GM08714 (cell line): ENCODE data around the gene KSR2.

Experiments
- H3K4me3 ChIP-seq: fragments of 200-500 bp; sonication (Bioruptor generic); 2 replicates; pipeline ENCODE4 v1.5.1; 2014; ENCODE audit warnings: mild to moderate bottlenecking, low read length, inconsistent platforms
- ZNF274 ChIP-seq: IDR thresholded peaks from 2 replicates; pipeline ENCODE4 v1.6.1; 2012; ENCODE audit warnings: mild to moderate bottlenecking, low read depth, low read length

KSR2 gene

DNA sequence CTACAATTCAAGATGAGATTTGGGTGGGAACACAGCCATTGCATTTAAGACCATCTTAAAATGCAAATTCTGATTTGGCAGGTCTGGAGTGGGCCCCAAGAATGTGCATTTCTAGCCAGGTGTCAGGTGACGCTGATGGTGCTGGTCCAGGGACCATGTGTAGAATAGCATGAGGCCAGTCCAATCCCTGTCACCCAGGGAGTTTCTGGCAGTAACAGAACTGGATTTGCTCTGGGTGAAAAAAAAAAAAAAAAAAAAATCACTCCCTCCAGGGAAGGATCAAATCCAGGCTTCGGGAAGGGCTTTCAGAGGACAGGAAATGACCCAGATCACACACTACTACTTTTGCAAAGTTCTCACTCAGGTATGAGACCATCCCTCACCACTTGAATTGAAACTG lies 394.1 kb downstream of the KSR2 start:
- TF ChIP-seq ZNF274 = no peak
- H3K4me3 ChIP-seq = no peak overlapping the region

DNA sequence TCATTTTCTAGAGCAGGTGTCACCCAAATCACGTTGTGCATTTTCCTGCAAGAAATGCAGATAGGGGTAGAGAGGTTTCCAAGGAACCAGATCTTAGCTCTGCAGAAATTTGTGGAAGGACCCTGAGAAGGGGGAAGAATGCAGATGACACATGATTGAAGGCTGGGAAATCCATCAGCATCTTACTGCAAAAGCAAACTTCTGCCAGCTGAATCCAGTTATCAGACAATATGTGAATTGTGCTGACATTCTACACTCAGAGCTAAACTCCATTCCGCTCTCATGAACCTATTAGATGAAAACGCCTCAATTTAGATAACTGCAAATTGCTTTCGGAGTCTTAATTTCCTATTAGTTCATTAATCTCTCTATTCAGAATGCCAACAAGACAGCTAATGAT lies 396.0 kb downstream of the KSR2 start:
- no peak for TF ChIP-seq ZNF274
- no peak overlapping the region for H3K4me3 ChIP-seq

DNA sequence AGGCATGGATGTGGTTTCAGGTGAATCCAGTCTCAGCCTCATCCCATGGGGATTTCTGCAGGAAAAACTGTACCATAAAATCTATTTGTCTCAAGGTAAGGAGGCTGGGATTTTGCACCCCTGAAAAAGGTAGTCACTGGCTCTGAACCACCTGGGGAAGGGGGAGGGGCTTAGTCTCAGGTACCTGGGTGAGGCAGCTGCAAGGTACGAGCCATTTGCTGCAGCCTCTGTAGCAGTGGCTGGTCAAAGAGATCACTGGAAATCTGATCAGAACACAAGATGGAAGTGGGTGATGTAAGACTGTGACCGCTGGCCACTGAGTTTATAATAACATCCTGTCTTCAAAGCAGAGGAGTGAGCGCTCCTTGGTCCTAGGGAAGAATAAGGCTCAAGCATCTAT lies 397.5 kb downstream of the KSR2 start:
- TF ChIP-seq ZNF274 = no peak
- H3K4me3 ChIP-seq = no peak overlapping the region

DNA sequence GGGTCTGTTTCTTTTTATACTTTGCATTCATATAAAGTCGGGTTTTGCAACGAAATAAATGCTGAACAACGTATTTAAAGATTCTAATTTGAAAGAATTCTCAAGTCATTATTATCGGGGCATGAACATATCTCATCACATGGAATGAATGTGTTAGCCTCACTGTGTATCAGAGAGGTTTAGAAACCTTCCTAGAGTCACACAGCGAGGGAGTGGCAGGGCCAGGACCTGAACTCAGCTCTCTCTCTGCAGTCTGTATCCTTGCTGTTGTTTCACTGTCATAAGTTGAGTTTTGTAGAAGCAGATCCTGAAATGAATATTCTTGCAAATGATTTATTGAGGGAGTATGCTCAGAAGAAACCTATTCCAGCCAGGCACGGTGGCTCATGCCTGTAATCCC lies 398.2 kb downstream of the KSR2 start:
- no peak overlapping the region for H3K4me3 ChIP-seq
- no peak for TF ChIP-seq ZNF274

DNA sequence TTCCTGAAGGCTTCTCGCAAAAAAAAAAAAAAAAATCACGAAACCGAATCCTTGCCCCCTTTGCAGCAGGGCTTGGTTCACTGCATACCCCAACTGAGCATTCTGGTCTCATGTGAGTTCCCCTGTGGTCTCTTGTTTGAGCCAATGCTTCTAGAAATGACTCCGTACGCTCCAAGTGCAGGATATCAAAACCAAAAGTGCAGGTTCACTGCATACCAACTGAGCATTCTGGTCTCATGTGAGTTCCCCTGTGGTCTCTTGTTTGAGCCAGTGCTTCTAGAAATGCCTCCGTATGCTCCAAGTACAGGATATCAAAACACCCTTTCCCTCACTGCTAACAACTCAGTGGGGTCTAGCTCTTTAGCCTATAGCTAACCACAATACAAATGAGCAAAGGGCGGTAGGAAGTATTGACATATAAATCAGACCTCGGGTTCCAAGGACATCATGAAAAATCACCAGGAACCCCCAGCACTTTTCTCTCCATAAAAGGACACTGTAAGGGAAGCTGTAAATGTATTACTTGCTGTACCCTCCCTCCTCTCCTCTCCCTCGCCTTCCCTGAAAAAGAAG lies 401.1 kb downstream of the KSR2 start:
- TF ChIP-seq ZNF274 = no peak
- H3K4me3 ChIP-seq = no peak overlapping the region

DNA sequence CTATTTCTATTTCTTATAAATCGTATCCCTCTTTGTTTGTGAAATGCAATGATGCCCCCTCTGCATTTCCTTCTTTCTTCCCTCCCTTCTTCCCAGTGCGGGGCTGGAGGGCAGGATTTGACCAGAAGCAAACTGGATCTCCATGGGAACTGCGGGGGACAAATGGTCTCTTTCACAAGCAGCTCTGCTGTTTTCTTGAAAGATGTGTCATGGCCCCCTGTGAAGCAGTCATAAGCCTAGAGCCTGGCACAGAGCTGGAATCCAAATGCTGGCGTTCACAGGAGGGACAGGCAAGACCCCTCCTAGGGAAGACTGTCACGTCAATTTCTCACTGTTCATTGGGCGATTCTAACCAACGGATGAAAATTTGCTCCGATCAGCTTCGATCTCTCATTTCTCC lies 403.9 kb downstream of the KSR2 start:
- TF ChIP-seq ZNF274 = no peak
- no peak overlapping the region for H3K4me3 ChIP-seq

DNA sequence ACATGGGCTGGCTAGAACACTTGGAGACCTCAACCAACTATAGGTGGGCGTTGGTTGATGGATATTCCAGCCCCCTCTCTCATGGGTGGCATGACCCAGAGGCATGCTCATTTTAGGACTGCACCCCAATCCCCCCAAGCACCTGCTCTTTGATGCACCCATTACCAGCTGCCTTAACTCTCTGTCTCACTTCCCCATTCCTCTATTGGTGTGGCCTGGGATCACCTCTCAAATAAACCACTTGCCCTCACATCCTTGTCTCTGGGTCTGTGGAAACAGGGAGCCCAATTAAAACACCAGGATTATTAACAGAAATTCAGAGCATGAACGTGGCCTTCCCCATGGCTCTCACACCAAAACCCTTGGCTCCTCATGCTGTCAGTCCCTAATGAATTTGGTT lies 405.1 kb downstream of the KSR2 start:
- TF ChIP-seq ZNF274 = no peak
- H3K4me3 ChIP-seq = no peak overlapping the region

DNA sequence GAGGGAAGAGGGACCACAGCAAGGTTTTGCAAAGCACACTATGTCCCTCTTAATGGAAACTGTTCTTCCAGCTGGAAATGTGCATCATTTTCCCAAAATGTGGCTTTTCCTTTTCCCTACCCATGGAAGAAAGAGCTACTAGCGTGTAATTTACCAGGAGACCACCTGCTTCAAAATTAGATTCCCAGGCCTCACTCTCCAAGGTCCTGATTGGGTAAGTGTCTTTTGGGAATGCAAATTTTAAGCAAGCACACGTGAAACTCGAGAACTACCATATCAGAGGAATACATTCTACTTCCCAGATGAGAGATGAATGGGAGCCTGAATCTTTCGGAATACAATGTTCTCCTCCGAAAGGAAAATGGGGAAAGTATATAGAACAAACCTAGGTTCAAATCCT lies 405.8 kb downstream of the KSR2 start:
- H3K4me3 ChIP-seq = no peak overlapping the region
- no peak for TF ChIP-seq ZNF274

DNA sequence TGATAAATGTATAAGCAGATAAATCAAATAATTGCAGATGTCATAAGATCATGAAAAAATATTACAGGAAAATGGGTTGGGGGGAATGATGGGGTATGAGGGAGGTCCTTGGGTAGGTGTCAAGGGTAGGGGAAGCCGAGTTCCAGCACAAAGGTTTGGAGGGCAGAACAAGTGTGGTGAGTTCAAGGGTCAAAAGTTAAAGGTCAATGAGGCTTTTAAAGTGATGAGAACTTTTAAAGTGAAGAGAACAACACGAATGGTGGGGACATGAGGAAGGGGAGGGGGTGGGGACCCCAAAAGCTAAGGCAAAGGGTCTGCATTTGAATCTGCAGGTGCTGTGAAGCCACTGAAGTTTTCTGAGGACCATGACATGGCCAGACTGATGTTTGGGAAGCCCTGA lies 406.8 kb downstream of the KSR2 start:
- no peak overlapping the region for H3K4me3 ChIP-seq
- TF ChIP-seq ZNF274 = no peak

DNA sequence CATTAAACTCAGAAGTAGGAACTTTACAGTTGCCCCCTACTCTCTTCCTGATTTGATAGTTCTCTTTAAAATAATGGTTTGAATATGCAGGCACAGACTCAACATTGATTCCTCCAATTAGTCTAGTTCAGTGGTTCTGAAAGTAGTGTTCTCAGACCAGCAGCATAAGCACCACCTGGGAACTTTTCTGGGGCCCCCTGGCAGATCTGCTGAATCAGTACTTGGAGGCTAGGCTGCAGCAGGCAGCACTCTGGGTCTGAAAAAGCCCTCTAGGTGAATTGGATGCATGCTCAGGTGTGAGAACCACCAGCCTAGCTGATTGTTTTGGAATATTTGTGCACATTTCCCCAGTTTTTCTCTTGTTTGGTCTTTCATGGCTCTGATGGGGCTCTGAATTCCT lies 408.8 kb downstream of the KSR2 start:
- TF ChIP-seq ZNF274 = no peak
- no peak overlapping the region for H3K4me3 ChIP-seq

DNA sequence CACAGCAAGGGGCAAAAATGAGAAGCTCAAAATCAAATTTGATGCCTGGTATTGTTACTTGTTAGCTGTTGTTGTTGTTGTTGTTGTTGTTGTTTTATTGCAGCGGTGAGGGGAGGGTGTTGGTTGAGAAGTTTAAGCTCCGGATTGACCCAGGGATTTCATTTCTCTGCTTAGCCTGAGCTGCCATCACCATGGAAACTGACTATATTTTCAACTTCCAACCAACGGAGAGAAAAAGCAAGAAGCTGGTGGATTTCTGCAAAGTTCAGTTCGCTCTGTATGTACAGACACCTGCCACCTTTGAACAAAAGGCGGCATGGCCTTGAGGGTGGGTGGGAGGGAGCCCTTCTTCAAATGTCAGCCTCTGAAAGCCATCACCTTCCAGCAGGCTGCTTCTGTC lies 412.9 kb downstream of the KSR2 start:
- no peak for TF ChIP-seq ZNF274
- no peak overlapping the region for H3K4me3 ChIP-seq

DNA sequence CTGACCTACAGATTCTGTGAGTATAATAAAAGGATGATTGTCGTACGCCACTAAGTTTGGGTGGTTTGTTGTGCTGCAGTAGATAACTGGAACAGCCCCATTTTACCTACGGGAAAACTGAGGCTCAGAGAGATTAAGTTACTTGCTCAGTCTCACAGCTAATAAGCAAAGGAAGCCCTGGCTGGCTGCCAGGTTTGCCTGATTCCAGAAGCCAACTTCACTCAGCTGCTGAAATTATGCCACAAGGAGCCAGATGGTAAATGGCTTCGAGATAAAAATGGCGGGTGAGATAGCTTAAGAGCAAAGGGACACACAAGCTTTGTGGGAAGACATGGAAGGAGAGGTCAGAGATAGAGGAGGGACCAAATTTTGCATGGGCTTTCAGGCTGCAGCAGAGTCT lies 415.8 kb downstream of the KSR2 start:
- no peak for TF ChIP-seq ZNF274

DNA sequence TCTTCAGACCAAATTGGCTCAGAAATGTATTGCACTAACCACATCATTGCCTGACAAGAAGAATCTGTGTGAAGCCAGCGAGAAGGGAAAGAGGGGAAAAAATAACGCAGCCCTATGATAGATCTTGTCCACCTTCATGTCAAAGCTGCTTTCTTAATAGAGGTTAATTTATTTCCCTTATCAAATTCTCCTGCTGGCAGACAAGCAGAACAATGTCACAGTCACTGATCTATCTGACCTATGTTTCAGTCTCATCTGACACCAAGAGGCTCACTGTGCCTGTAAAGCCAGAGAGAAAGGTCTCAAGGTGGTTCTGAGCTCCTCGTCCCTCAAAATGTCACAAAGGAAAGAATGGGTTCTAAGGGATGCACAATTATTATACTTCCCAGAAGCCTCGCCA lies 417.1 kb downstream of the KSR2 start:
- no peak overlapping the region for H3K4me3 ChIP-seq
- TF ChIP-seq ZNF274 = no peak

More for the DNA sequence above, 415.8 kb downstream of the KSR2 start:
- no peak overlapping the region for H3K4me3 ChIP-seq

DNA sequence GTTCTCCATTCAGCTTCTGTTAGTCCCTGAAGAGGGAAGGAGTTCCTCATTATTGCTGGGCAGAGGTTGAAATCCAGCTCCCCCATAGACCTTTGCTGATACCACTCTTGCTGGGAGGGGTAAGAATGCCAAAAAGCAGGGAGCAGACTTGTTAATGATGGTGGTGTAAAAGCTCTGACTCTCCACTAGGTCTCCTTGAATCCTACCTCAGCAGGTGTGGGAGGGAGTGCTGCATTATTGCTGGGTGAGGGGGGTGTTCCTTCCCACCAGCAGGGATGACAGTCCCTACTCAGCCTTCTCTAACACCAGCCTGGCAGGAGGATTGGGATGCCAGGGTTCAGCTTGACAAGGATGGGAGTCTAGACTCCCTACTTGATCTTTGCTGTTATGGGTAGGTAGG lies 421.6 kb downstream of the KSR2 start:
- no peak for TF ChIP-seq ZNF274
- H3K4me3 ChIP-seq = no peak overlapping the region

DNA sequence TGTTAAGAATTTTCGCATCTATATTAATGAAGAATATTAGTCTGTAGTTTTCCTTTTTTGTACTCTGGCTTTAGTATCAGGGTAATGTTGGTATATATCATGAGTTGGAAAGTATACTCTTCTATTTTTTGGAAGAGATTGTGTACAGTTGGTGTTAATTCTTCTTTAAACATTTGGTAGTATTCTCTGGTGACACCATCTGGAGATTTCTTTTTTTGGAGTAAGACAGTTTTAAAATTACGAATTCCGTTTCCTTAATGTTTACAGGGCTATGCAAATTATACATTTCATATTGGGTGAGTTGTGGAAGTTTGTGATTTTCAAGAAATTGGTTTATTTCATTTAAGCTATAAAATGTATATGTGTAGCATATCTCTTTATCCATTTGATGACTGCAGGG lies 423.6 kb downstream of the KSR2 start:
- H3K4me3 ChIP-seq = no peak overlapping the region
- no peak for TF ChIP-seq ZNF274

DNA sequence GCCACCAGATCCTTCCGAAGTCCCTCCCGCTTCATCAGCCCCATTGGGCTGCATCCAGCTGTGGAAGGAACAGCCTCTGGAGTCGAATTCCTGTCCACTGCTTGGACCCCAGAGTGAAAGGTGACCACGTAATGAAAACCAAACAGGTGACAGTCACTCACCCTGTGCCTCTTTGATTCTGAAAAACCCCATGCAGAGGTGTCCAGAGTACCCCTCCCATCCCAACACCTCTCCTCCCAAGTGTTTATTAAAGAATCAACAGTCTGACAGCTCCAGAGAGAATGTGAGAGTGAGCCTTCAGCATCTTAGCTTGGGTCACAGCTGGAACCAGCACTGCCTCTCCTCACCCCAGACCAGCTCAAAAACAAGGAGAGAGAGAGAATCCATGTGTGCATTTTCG lies 428.8 kb downstream of the KSR2 start:
- H3K4me3 ChIP-seq = no peak overlapping the region
- TF ChIP-seq ZNF274 = no peak
